GM19035 (cell line): ENCODE measurements around the gene PACS2.

Experiments used
- ATAC-seq: cut with Tn5 transposase; IDR thresholded peaks from one replicate; pipeline ENCODE4 v1.9.1; 2021; ENCODE audit not compliant: unreplicated experiment

The PACS2 gene

GRCh38 chr14:105398044-105398725 is 83.6 kb downstream of the PACS2 start, which contains the start of gene TEX22:
TEX22 (plus strand) TSS chr14:105398538; CDS start chr14:105399341, 803 bp downstream.
- peak; percentile 79 for ATAC-seq

GRCh38 chr14:105398726-105399465 is 84.3 kb downstream of the PACS2 start:
- peak; percentile 44 for ATAC-seq

- no peak for ATAC-seq
Observed at GRCh38 chr14:105399466-105399775, 84.9 kb downstream of the PACS2 start.

- ATAC-seq: no peak
Observed at GRCh38 chr14:105400016-105400415, 85.5 kb downstream of the PACS2 start.

GRCh38 chr14:105401699-105402098 is 87.2 kb downstream of the PACS2 start:
- no peak for ATAC-seq

- ATAC-seq: no peak
Observed at GRCh38 chr14:105408592-105408991, 94.0 kb downstream of the PACS2 start.

GRCh38 chr14:105409364-105409763 is 94.8 kb downstream of the PACS2 start:
- ATAC-seq: no peak

- ATAC-seq: no peak
Observed at GRCh38 chr14:105410642-105411016, 96.1 kb downstream of the PACS2 start.

- no peak for ATAC-seq
Observed at GRCh38 chr14:105411017-105411941, 96.7 kb downstream of the PACS2 start.

- no peak for ATAC-seq
Observed at GRCh38 chr14:105411985-105412770, 97.6 kb downstream of the PACS2 start.

GRCh38 chr14:105412771-105413543 is 98.4 kb downstream of the PACS2 start:
- ATAC-seq: no peak

- ATAC-seq: no peak
Observed at GRCh38 chr14:105413544-105413886, 99.0 kb downstream of the PACS2 start.

- ATAC-seq: no peak
Observed at GRCh38 chr14:105414456-105415371, 100.2 kb downstream of the PACS2 start.

GRCh38 chr14:105415481-105416428 is 101.2 kb downstream of the PACS2 start:
- ATAC-seq: no peak

GRCh38 chr14:105416671-105417070 is 102.1 kb downstream of the PACS2 start:
- ATAC-seq: no peak

- ATAC-seq: no peak
Observed at GRCh38 chr14:105417690-105418121, 103.2 kb downstream of the PACS2 start.

- no peak for ATAC-seq
Observed at GRCh38 chr14:105418269-105419194, 104.0 kb downstream of the PACS2 start.
